WERI-Rb-1 (cell line): ENCODE data around the gene MAGI2.
"Not testable (repeated sequence)": the region's sequence is repeated elsewhere in the genome, so short reads cannot be mapped to it uniquely, and the experiment has no call there.

Experiments
- DNase-seq: peaks from one replicate; pipeline ENCODE4 v3.0.0-alpha.2; 2020
- H3K27ac ChIP-seq: fragments of 250-450 bp; sonication (Bioruptor Pico); 2 replicates; pipeline ENCODE4 v1.5.1; 2020; ENCODE audit warnings: mild to moderate bottlenecking, moderate library complexity
- H3K27me3 ChIP-seq: fragments of 250-450 bp; sonication (Bioruptor Pico); 2 replicates; pipeline ENCODE4 v1.5.1; 2021; ENCODE audit warnings: mild to moderate bottlenecking, low read depth, moderate library complexity; ENCODE audit not compliant: insufficient read depth, severe bottlenecking
- H3K36me3 ChIP-seq: fragments of 250-450 bp; sonication (Bioruptor Pico); 2 replicates; pipeline ENCODE4 v1.5.1; 2020; ENCODE audit warnings: mild to moderate bottlenecking, moderate library complexity
- H3K4me3 ChIP-seq: 2 replicates; pipeline ENCODE4 v1.5.1; 2011; ENCODE audit warnings: low read depth, mild to moderate bottlenecking, control low read depth, low read length
- H3K9me3 ChIP-seq: fragments of 250-450 bp; sonication (Bioruptor Pico); 2 replicates; pipeline ENCODE4 v1.5.1; 2021; ENCODE audit warnings: mild to moderate bottlenecking, moderate library complexity; ENCODE audit not compliant: severe bottlenecking
- TF ChIP-seq, protein P1 (sequence below): IDR thresholded peaks from 2 replicates; pipeline ENCODE4 v1.5.1; 2011; ENCODE audit warnings: low read depth, mild to moderate bottlenecking, control low read depth, inconsistent platforms, low read length

MAGI2 gene

DNA sequence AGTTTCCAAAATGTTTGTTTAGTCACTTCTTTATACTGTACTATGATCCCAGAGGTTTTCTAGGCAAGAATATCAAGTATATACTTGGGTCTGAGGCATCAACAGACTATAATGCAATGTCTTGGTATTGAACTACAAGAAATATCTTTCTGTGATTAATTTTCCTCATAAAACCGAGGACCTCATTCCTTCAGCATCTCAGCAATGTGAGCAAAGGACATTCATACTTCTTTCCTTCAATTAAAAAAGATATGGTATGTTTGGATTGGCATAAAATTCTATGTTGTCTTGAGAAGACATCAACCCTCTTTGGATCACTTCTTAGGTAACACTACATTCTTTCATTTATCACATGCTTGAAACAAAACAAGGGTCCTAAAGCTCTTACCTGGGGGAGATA is 1130.3 kb downstream of the MAGI2 start:
- Histone ChIP-seq H3K27me3 (no peaks in the 10 kb centered on the region), H3K27ac (no peak overlapping the region), H3K9me3 (no peaks in the 10 kb centered on the region), H3K36me3 (no peaks in the 10 kb centered on the region), H3K4me3 (no peak overlapping the region)
- no peak for DNase-seq
- TF ChIP-seq, protein P1, sequence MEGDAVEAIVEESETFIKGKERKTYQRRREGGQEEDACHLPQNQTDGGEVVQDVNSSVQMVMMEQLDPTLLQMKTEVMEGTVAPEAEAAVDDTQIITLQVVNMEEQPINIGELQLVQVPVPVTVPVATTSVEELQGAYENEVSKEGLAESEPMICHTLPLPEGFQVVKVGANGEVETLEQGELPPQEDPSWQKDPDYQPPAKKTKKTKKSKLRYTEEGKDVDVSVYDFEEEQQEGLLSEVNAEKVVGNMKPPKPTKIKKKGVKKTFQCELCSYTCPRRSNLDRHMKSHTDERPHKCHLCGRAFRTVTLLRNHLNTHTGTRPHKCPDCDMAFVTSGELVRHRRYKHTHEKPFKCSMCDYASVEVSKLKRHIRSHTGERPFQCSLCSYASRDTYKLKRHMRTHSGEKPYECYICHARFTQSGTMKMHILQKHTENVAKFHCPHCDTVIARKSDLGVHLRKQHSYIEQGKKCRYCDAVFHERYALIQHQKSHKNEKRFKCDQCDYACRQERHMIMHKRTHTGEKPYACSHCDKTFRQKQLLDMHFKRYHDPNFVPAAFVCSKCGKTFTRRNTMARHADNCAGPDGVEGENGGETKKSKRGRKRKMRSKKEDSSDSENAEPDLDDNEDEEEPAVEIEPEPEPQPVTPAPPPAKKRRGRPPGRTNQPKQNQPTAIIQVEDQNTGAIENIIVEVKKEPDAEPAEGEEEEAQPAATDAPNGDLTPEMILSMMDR, result no peak

DNA sequence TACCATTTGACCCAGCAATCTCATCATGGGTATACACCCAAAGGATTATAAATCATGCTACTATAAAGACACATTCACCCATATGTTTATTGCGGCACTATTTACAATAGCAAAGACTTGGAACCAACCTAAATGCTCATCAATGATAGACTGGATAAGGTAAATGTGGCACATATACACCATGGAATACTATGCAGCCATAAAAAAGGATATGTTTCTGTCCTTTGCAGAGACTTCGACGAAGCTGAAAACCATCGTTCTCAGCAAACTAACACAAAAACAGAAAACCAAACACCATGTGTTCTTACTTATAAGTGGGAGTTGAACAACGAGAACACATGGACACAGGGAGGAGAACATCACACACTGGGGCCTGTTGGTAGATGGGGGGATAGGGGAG is 1131.2 kb downstream of the MAGI2 start:
- not testable (repeated sequence) for H3K4me3 ChIP-seq, H3K36me3 ChIP-seq, H3K27me3 ChIP-seq, H3K9me3 ChIP-seq, H3K27ac ChIP-seq, DNase-seq

DNA sequence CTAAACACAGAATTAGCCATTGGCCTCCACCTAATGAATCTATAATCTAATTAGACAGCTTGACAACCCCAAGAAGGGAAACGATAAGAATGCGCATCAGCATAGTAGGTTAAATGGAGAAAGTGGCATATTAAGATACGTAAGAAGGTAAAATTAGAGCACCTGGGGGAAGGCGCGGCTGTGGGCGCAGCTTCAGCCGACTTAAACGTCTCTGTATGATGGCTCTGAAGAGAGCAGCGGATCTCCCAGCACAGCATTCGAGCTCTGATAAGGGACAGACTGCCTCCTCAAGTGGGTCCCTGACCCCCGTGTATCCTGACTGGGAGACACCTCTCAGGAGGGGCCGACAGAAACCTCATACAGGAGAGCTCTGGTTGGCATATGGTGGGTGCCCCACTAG is 1136.1 kb downstream of the MAGI2 start:
- TF ChIP-seq, protein P1, result no peak
- H3K27me3 ChIP-seq, result no peaks in the 10 kb centered on the region
- no peaks in the 10 kb centered on the region for H3K36me3 ChIP-seq
- H3K4me3 ChIP-seq, result no peak overlapping the region
- no peak overlapping the region for H3K27ac ChIP-seq
- no peak for DNase-seq
- H3K9me3 ChIP-seq, result no peaks in the 10 kb centered on the region

- H3K36me3 ChIP-seq, result no peaks in the 10 kb centered on the region
- no peak for DNase-seq
- H3K27me3 ChIP-seq, result no peaks in the 10 kb centered on the region
- no peak overlapping the region for H3K27ac ChIP-seq
- TF ChIP-seq, protein P1, result no peak
- H3K4me3 ChIP-seq, result no peak overlapping the region
- no peaks in the 10 kb centered on the region for H3K9me3 ChIP-seq
Measured at GRCh38 chr7:78316110-78316509, 1137.4 kb downstream of the MAGI2 start.

DNA sequence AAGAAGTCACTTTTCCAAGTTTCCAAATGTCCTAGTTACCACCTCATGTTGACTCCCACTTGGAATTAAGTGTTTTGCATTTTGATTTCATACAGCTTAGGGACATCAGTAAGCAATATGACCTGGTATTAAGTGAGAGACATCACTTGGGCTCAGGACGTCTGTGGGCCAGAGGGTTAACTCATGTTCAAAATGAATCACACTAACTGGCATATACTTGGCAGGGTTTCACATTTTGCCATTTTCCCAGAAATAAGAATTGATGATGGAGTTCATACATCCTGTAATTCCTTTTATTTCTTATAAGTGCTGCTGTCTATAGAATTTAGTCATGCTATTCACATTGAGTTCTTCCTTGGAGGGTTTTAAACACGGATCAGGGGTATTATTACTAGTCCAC is 1138.3 kb downstream of the MAGI2 start:
- H3K27ac ChIP-seq, result no peak overlapping the region
- no peaks in the 10 kb centered on the region for H3K27me3 ChIP-seq
- H3K4me3 ChIP-seq, result no peak overlapping the region
- TF ChIP-seq, protein P1, result no peak
- H3K36me3 ChIP-seq, result no peaks in the 10 kb centered on the region
- no peaks in the 10 kb centered on the region for H3K9me3 ChIP-seq
- no peak for DNase-seq

DNA sequence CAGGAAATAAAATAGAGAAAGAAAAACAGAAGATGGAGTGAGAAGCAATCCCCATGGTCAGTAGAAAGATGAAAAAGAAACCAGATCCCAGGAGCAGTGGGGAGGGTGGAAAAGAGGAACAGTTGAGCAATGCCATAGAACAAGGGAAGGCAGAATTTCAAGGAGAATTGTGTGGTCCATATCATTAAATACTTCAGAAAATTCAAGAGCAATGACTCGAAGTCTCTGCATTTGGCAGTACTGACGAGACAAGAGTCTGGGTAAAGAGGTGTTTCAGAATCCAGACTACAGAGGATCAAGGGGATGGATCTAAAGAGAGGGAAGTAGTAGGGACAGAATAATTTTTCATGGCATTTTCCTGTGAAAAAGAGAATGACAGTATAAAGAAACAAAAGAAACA is 1142.3 kb downstream of the MAGI2 start:
- Histone ChIP-seq H3K27me3 (no peaks in the 10 kb centered on the region), H3K36me3 (no peaks in the 10 kb centered on the region), H3K9me3 (no peaks in the 10 kb centered on the region), H3K4me3 (no peak overlapping the region), H3K27ac (no peak overlapping the region)
- TF ChIP-seq, protein P1, result no peak
- no peak for DNase-seq
